ENCODE data around the gene CEP89.

CEP89 gene

GRCh38 chr19:32935629-32936028 lies 36.1 kb downstream of the CEP89 start:
- no peak overlapping the region for H3K4me3 ChIP-seq (ENCODE audit: low read depth, low read length)
- TF ChIP-seq CTCF (IDR thresholded peaks at IDR 0.05; ENCODE audit: low read depth, low read length, missing control alignments), result no peak
- no peak for DNase-seq (ENCODE audit: low read depth)
- in situ Hi-C loops (cut with HindIII; ENCODE audit: low sequenced_read_pairs), result no loop called here

GRCh38 chr19:32933571-32933970 lies 38.2 kb downstream of the CEP89 start:
- no peak overlapping the region for H3K4me3 ChIP-seq (ENCODE audit: low read depth, low read length)
- in situ Hi-C loops (cut with HindIII; ENCODE audit: low sequenced_read_pairs), result no loop called here
- no peak for TF ChIP-seq CTCF (IDR thresholded peaks at IDR 0.05; ENCODE audit: low read depth, low read length, missing control alignments)
- no peak for DNase-seq (ENCODE audit: low read depth)

- no peak overlapping the region for H3K4me3 ChIP-seq (ENCODE audit: low read depth, low read length)
- no peak for DNase-seq (ENCODE audit: low read depth)
- in situ Hi-C loops (cut with HindIII; ENCODE audit: low sequenced_read_pairs), result no loop called here
- no peak for TF ChIP-seq CTCF (IDR thresholded peaks at IDR 0.05; ENCODE audit: low read depth, low read length, missing control alignments)
Observed at GRCh38 chr19:32930567-32930966, 41.2 kb downstream of the CEP89 start.

GRCh38 chr19:32928806-32929205 lies 43.0 kb downstream of the CEP89 start:
- H3K4me3 ChIP-seq (ENCODE audit: low read depth, low read length), result no peak overlapping the region
- no peak for DNase-seq (ENCODE audit: low read depth)
- TF ChIP-seq CTCF (IDR thresholded peaks at IDR 0.05; ENCODE audit: low read depth, low read length, missing control alignments), result no peak
- in situ Hi-C loops (cut with HindIII; ENCODE audit: low sequenced_read_pairs), result no loop called here

GRCh38 chr19:32924200-32924599 lies 47.6 kb downstream of the CEP89 start:
- DNase-seq (ENCODE audit: low read depth), result no peak
- in situ Hi-C loops (cut with HindIII; ENCODE audit: low sequenced_read_pairs), result no loop called here
- H3K4me3 ChIP-seq (ENCODE audit: low read depth, low read length), result no peak overlapping the region
- no peak for TF ChIP-seq CTCF (IDR thresholded peaks at IDR 0.05; ENCODE audit: low read depth, low read length, missing control alignments)

- no peak for DNase-seq (ENCODE audit: low read depth)
- no peak overlapping the region for H3K4me3 ChIP-seq (ENCODE audit: low read depth, low read length)
- TF ChIP-seq CTCF (IDR thresholded peaks at IDR 0.05; ENCODE audit: low read depth, low read length, missing control alignments), result no peak
- in situ Hi-C loops (cut with HindIII; ENCODE audit: low sequenced_read_pairs), result no loop called here
Observed at GRCh38 chr19:32921624-32922023, 50.1 kb downstream of the CEP89 start.

- no peak overlapping the region for H3K4me3 ChIP-seq (ENCODE audit: low read depth, low read length)
- in situ Hi-C loops (cut with HindIII; ENCODE audit: low sequenced_read_pairs), result no loop called here
- DNase-seq (ENCODE audit: low read depth), result no peak
- TF ChIP-seq CTCF (IDR thresholded peaks at IDR 0.05; ENCODE audit: low read depth, low read length, missing control alignments), result no peak
Observed at GRCh38 chr19:32919365-32919764, 52.4 kb downstream of the CEP89 start.

All from astrocyte of the cerebellum (primary cell).